CD4-positive, alpha-beta T cell (primary cell): ENCODE results near the gene FUBP3. TPM values are rescaled to one million over a fixed set of nuclear protein-coding genes. Genes with fewer than 3 reads are reported as not detected.
"Not testable (repeated sequence)": the region's sequence is repeated elsewhere in the genome, so short reads cannot be mapped to it uniquely, and the experiment has no call there.

ENCODE experiments used
- ATAC-seq: fragments of 200-7000 bp; cut with Tn5 transposase; one replicate; pipeline ENCODE4 v1.10.0; 2022; ENCODE audit warnings: mild to moderate bottlenecking; ENCODE audit not compliant: poor library complexity
- CTCF ChIA-PET: fragments of 350-600 bp; sonication (Branson Sonifier 250); formaldehyde crosslinking; loops from one replicate; lab custom pipeline; 2021; ENCODE audit warnings: antibody characterized with exemption, inconsistent platforms; lab: Charles Lee
- POLR2A ChIA-PET: fragments of 350-600 bp; sonication (Branson Sonifier 250); formaldehyde crosslinking; loops from one replicate; lab custom pipeline; 2021; ENCODE audit warnings: antibody characterized with exemption, inconsistent platforms; lab: Charles Lee
- DNase-seq, 14 experiments: peaks; one replicate each; pipeline ENCODE4 v3.0.0-alpha.2; 2013 to 2020; ENCODE audit warnings: mixed read lengths in 2 of 14
- H3K27ac ChIP-seq, 2 donors: one replicate each; pipeline versions ENCODE4 v1.5.1 to v1.7.0; 2013; ENCODE audit warnings: low read length in 2 of 2, low read depth in 1 of 2, mild to moderate bottlenecking in 1 of 2
- H3K27me3 ChIP-seq, 2 experiments: 1 replicate in 1 of 2; 2 replicates in 1 of 2; pipeline versions ENCODE4 v1.6.1 to v1.7.0; 2013; ENCODE audit warnings: low read length in 2 of 2, control low read depth in 1 of 2, mild to moderate bottlenecking in 1 of 2, moderate library complexity in 1 of 2; ENCODE audit not compliant: insufficient read depth in 2 of 2, control insufficient read depth in 1 of 2
- H3K36me3 ChIP-seq: one replicate; pipeline ENCODE4 v1.6.1; 2013; ENCODE audit warnings: low read length, control low read depth; ENCODE audit not compliant: insufficient read depth
- H3K4me1 ChIP-seq: one replicate; pipeline ENCODE4 v1.6.1; 2013; ENCODE audit warnings: low read length, control low read depth; ENCODE audit not compliant: insufficient read depth
- H3K4me3 ChIP-seq: one replicate; pipeline ENCODE4 v1.5.1; 2013; ENCODE audit warnings: mild to moderate bottlenecking, low read length, moderate library complexity
- H3K9me3 ChIP-seq, 2 experiments: 1 replicate in 1 of 2; 2 replicates in 1 of 2; pipeline versions ENCODE4 v1.6.1 to v1.7.0; 2013; ENCODE audit warnings: low read length in 2 of 2, mild to moderate bottlenecking in 2 of 2, control low read depth in 1 of 2, moderate library complexity in 1 of 2; ENCODE audit not compliant: control insufficient read depth in 1 of 2, insufficient read depth in 1 of 2
- H3K27ac Mint-ChIP-seq: one replicate; pipeline ENCODE4 v1.8.0; 2020; ENCODE audit warnings: mixed read lengths
- H3K27me3 Mint-ChIP-seq: one replicate; pipeline ENCODE4 v1.8.0; 2021; ENCODE audit warnings: mixed read lengths
- H3K36me3 Mint-ChIP-seq: one replicate; pipeline ENCODE4 v1.8.0; 2021; ENCODE audit warnings: low read depth, mixed read lengths
- H3K4me1 Mint-ChIP-seq: one replicate; pipeline ENCODE4 v1.8.0; 2021; ENCODE audit warnings: low read depth, mixed read lengths
- H3K4me3 Mint-ChIP-seq: one replicate; pipeline ENCODE4 v1.8.0; 2020; ENCODE audit warnings: mild to moderate bottlenecking, mixed read lengths
- H3K9me3 Mint-ChIP-seq: one replicate; pipeline ENCODE4 v1.8.0; 2020; ENCODE audit warnings: mixed read lengths
- CTCF ChIP-seq: fragments of 200-600 bp; IDR thresholded peaks from one replicate; pipeline ENCODE4 v1.8.0; 2022; ENCODE audit warnings: antibody characterized with exemption, mild to moderate bottlenecking
- intact Hi-C, 2 experiments: fragments of 100-400 bp; cut with DNase I in 1 of 2; cut with micrococcal nuclease in 1 of 2; formaldehyde crosslinking; loops; one replicate each; pipeline versions ENCODE4 v1.15.1 to v1.9.0; 2023 to 2025; cut with DNase I, micrococcal nuclease
- total RNA-seq, 174 experiments: library from RNA in 2 of 174; stranded (reverse) in 2 of 174; gene quantifications; one replicate each; pipeline ENCODE4 v1.2.3 and lab custom pipeline; 2021 to 2026

FUBP3 gene
- total RNA-seq, 2 experiments from 2014 or later = 21.2 to 30.2 TPM

DNA sequence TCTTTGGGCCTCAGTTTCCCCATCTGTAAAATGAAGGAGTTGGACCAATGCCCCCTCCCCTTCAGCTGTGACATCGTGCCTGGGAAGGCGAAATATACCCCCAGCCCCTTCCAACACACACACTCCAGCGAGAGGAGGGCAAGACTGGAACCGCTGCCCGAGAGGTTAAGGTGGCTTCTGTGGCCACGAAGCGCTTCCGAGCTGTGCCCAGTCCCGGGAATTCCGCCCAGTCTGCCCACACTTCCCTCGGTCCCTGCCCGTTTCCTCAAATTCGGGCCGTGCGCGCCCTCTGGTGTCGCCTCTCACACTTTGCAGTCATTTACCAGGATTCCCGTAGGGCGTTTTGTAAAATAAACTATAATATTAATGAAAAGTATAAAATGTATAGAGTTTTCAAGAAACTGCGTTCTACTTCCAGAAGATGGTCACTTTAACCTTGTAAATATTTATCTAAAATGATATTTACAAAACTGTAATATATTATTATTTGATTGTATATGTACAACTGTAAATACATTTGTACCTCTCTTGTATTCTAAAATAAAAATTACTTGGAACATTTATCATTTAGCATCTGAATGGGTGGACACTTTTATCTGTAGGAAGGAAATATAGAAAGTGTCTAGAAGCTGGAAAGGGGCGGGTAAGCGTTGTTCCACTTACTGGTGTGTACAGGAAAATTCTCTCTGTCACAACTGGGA lies 103.2 kb downstream of the FUBP3 start:
- peak overlapping the region; percentile 70 for H3K4me3 ChIP-seq
- H3K27me3 Mint-ChIP-seq = peaks cover 27% of the 10 kb centered on the region
- H3K4me1 Mint-ChIP-seq = peaks cover 11% of the 10 kb centered on the region
- DNase-seq (peak; percentile 24 to 81 (median 52)), ATAC-seq (peak; percentile 48)
- H3K36me3 Mint-ChIP-seq = peaks cover 5% of the 10 kb centered on the region
- no peak overlapping the region for H3K27ac ChIP-seq
- peaks cover 0 to 8% of the 10 kb centered on the region in 2 experiments for H3K9me3 ChIP-seq
- POLR2A ChIA-PET = interaction anchor here (1.1 to 3.1 kb wide), 2 partner anchors 11 to 20 kb away, joined by 4 to 19 read pairs; partner anchors contain the start of gene EXOSC2
- peak overlapping the region; percentile 97 for H3K4me3 Mint-ChIP-seq
- peaks cover 5 to 6% of the 10 kb centered on the region in 2 experiments for H3K27me3 ChIP-seq
- peak overlapping the region; percentile 24 for H3K27ac Mint-ChIP-seq
- peak; percentile 97 for TF ChIP-seq CTCF
- intact Hi-C loops = loop anchor here (1.0 kb wide), 1 partner anchor 221 kb away; no protein-coding TSS in a partner anchor
- CTCF ChIA-PET = interaction anchor here (0.5 to 1.8 kb wide), 7 partner anchors 10 to 221 kb away, joined by 3 to 15 read pairs (median 3); partner anchors contain the start of gene EXOSC2
- H3K9me3 Mint-ChIP-seq = no peaks in the 10 kb centered on the region
- H3K4me1 ChIP-seq = peaks cover 17% of the 10 kb centered on the region
- H3K36me3 ChIP-seq = no peaks in the 10 kb centered on the region

DNA sequence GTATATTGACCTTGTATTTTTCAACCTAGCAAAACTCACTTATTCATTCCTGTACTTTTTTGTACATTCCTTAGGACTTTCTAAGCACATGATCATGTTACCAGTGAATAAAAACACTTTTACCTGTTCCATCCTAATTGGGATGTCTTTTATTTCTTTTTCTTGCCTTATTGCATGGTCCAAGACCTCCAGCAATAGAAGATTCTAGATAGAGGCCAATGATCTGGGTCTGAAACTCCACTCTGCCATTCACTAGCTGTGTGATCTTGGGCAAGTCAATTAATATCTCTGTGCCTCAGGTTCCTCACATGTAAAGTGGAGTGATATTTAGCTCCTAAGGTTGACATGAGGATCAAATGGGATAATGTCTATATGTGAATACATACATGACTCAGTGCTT lies 105.7 kb downstream of the FUBP3 start:
- H3K9me3 Mint-ChIP-seq = no peaks in the 10 kb centered on the region
- H3K4me3 ChIP-seq = no peak overlapping the region
- no peaks in the 10 kb centered on the region for H3K36me3 ChIP-seq
- ChIA-PET POLR2A (interaction anchor here (2.2 kb wide), 1 partner anchor 8 kb away, joined by 10 read pairs; the partner anchor contains the start of gene EXOSC2), CTCF (interaction anchor here (1.5 kb wide), 1 partner anchor 8 kb away, joined by 9 read pairs; the partner anchor contains the start of gene EXOSC2)
- intact Hi-C loops = no loop called here
- H3K36me3 Mint-ChIP-seq = peaks cover 5% of the 10 kb centered on the region
- H3K27ac ChIP-seq = no peak overlapping the region
- peaks cover 29% of the 10 kb centered on the region for H3K4me1 ChIP-seq
- TF ChIP-seq CTCF = no peak
- peaks cover 16% of the 10 kb centered on the region for H3K27me3 Mint-ChIP-seq
- peaks cover 0 to 8% of the 10 kb centered on the region in 2 experiments for H3K9me3 ChIP-seq
- DNase-seq (no peak), ATAC-seq (no peak)
- H3K4me1 Mint-ChIP-seq = peaks cover 18% of the 10 kb centered on the region
- H3K4me3 Mint-ChIP-seq = peak overlapping the region; percentile 38
- no peak overlapping the region for H3K27ac Mint-ChIP-seq
- peaks cover 2 to 5% of the 10 kb centered on the region in 2 experiments for H3K27me3 ChIP-seq

- H3K9me3 ChIP-seq, H3K27ac Mint-ChIP-seq, H3K4me3 Mint-ChIP-seq, ATAC-seq, H3K4me3 ChIP-seq, intact Hi-C loops, H3K27me3 ChIP-seq, POLR2A ChIA-PET, CTCF ChIA-PET, H3K36me3 ChIP-seq, H3K27me3 Mint-ChIP-seq, H3K27ac ChIP-seq, H3K36me3 Mint-ChIP-seq, DNase-seq, H3K9me3 Mint-ChIP-seq: not testable (repeated sequence)
- H3K4me1 ChIP-seq = peaks cover 25% of the 10 kb centered on the region
- peaks cover 18% of the 10 kb centered on the region for H3K4me1 Mint-ChIP-seq
Measured at GRCh38 chr9:130685945-130686344, 106.6 kb downstream of the FUBP3 start.
